ENCODE measurements around the gene ILK.

ILK gene

GRCh38 chr11:6576471-6577373 is 26.9 kb upstream of the ILK start:
- Histone ChIP-seq H3K4me1 (ENCODE audit: control insufficient read depth, insufficient read depth, low read length) (no peaks in the 10 kb centered on the region), H3K36me3 (ENCODE audit: control insufficient read depth, insufficient read depth, low read length) (no peaks in the 10 kb centered on the region), H3K9me3 (ENCODE audit: control insufficient read depth, insufficient read depth, low read length) (no peaks in the 10 kb centered on the region), H3K27ac (ENCODE audit: low read depth, low read length) (no peak overlapping the region), H3K4me3 (ENCODE audit: low read depth, low read length) (no peak overlapping the region), H3K27me3 (ENCODE audit: control insufficient read depth, insufficient read depth, low read length) (no peaks in the 10 kb centered on the region), H3K9ac (ENCODE audit: low read depth, low read length) (no peak overlapping the region)

GRCh38 chr11:6578134-6578533 is 25.4 kb upstream of the ILK start:
- Histone ChIP-seq H3K27ac (ENCODE audit: low read depth, low read length) (no peak overlapping the region), H3K9ac (ENCODE audit: low read depth, low read length) (no peak overlapping the region), H3K4me3 (ENCODE audit: low read depth, low read length) (no peak overlapping the region)

GRCh38 chr11:6579681-6580080 is 23.9 kb upstream of the ILK start:
- Histone ChIP-seq H3K9ac (ENCODE audit: low read depth, low read length) (no peak overlapping the region; the same call in 1 of the 2 replicates), H3K4me1 (ENCODE audit: control insufficient read depth, insufficient read depth, low read length) (no peaks in the 10 kb centered on the region), H3K27me3 (ENCODE audit: control insufficient read depth, insufficient read depth, low read length) (no peaks in the 10 kb centered on the region), H3K36me3 (ENCODE audit: control insufficient read depth, insufficient read depth, low read length) (no peaks in the 10 kb centered on the region), H3K27ac (ENCODE audit: low read depth, low read length) (no peak overlapping the region), H3K9me3 (ENCODE audit: control insufficient read depth, insufficient read depth, low read length) (0 out of 2 replicates have a peak, but pooled peaks cover 2% of the 10 kb centered on the region), H3K4me3 (ENCODE audit: low read depth, low read length) (no peak overlapping the region)

More at GRCh38 chr11:6578134-6578533, 25.4 kb upstream of the ILK start:
- Histone ChIP-seq H3K9me3 (ENCODE audit: control insufficient read depth, insufficient read depth, low read length) (no peaks in the 10 kb centered on the region), H3K36me3 (ENCODE audit: control insufficient read depth, insufficient read depth, low read length) (no peaks in the 10 kb centered on the region), H3K4me1 (ENCODE audit: control insufficient read depth, insufficient read depth, low read length) (no peaks in the 10 kb centered on the region), H3K27me3 (ENCODE audit: control insufficient read depth, insufficient read depth, low read length) (no peaks in the 10 kb centered on the region)

GRCh38 chr11:6583584-6583983 is 20.0 kb upstream of the ILK start:
- Histone ChIP-seq H3K27ac (ENCODE audit: low read depth, low read length) (no peak overlapping the region), H3K4me3 (ENCODE audit: low read depth, low read length) (no peak overlapping the region), H3K4me1 (ENCODE audit: control insufficient read depth, insufficient read depth, low read length) (0 out of 2 replicates have a peak, but pooled peaks cover 3% of the 10 kb centered on the region), H3K36me3 (ENCODE audit: control insufficient read depth, insufficient read depth, low read length) (no peaks in the 10 kb centered on the region), H3K27me3 (ENCODE audit: control insufficient read depth, insufficient read depth, low read length) (no peaks in the 10 kb centered on the region), H3K9ac (ENCODE audit: low read depth, low read length) (no peak overlapping the region), H3K9me3 (ENCODE audit: control insufficient read depth, insufficient read depth, low read length) (peaks cover 2% of the 10 kb centered on the region; the same call in 1 of the 2 replicates)

- Histone ChIP-seq H3K9me3 (ENCODE audit: control insufficient read depth, insufficient read depth, low read length) (peaks cover 2% of the 10 kb centered on the region; the same call in 1 of the 2 replicates), H3K9ac (ENCODE audit: low read depth, low read length) (no peak overlapping the region), H3K27me3 (ENCODE audit: control insufficient read depth, insufficient read depth, low read length) (no peaks in the 10 kb centered on the region), H3K4me3 (ENCODE audit: low read depth, low read length) (no peak overlapping the region), H3K27ac (ENCODE audit: low read depth, low read length) (no peak overlapping the region), H3K36me3 (ENCODE audit: control insufficient read depth, insufficient read depth, low read length) (no peaks in the 10 kb centered on the region), H3K4me1 (ENCODE audit: control insufficient read depth, insufficient read depth, low read length) (0 out of 2 replicates have a peak, but pooled peaks cover 3% of the 10 kb centered on the region)
Observed at GRCh38 chr11:6584528-6584927, 19.0 kb upstream of the ILK start.

GRCh38 chr11:6586434-6587359 is 16.9 kb upstream of the ILK start:
- H3K27me3 ChIP-seq (ENCODE audit: control insufficient read depth, insufficient read depth, low read length) = no peaks in the 10 kb centered on the region
- H3K9me3 ChIP-seq (ENCODE audit: control insufficient read depth, insufficient read depth, low read length) = peaks cover 2% of the 10 kb centered on the region; the same call in 1 of the 2 replicates
- no peak overlapping the region for H3K9ac ChIP-seq (ENCODE audit: low read depth, low read length)
- H3K4me3 ChIP-seq (ENCODE audit: low read depth, low read length) = no peak overlapping the region
- no peaks in the 10 kb centered on the region for H3K36me3 ChIP-seq (ENCODE audit: control insufficient read depth, insufficient read depth, low read length)
- no peak overlapping the region for H3K27ac ChIP-seq (ENCODE audit: low read depth, low read length)
- H3K4me1 ChIP-seq (ENCODE audit: control insufficient read depth, insufficient read depth, low read length) = 0 out of 2 replicates have a peak, but pooled peaks cover 3% of the 10 kb centered on the region

- H3K9me3 ChIP-seq (ENCODE audit: control insufficient read depth, insufficient read depth, low read length) = peaks cover 2% of the 10 kb centered on the region; the same call in 1 of the 2 replicates
- H3K27ac ChIP-seq (ENCODE audit: low read depth, low read length) = no peak overlapping the region
- H3K4me3 ChIP-seq (ENCODE audit: low read depth, low read length) = no peak overlapping the region
- no peaks in the 10 kb centered on the region for H3K27me3 ChIP-seq (ENCODE audit: control insufficient read depth, insufficient read depth, low read length)
- H3K9ac ChIP-seq (ENCODE audit: low read depth, low read length) = no peak overlapping the region
- no peaks in the 10 kb centered on the region for H3K36me3 ChIP-seq (ENCODE audit: control insufficient read depth, insufficient read depth, low read length)
- 0 out of 2 replicates have a peak, but pooled peaks cover 3% of the 10 kb centered on the region for H3K4me1 ChIP-seq (ENCODE audit: control insufficient read depth, insufficient read depth, low read length)
Observed at GRCh38 chr11:6587360-6587953, 16.1 kb upstream of the ILK start.

GRCh38 chr11:6588018-6588417 is 15.6 kb upstream of the ILK start:
- H3K27ac ChIP-seq (ENCODE audit: low read depth, low read length) = no peak overlapping the region
- no peak overlapping the region for H3K9ac ChIP-seq (ENCODE audit: low read depth, low read length)
- peaks cover 2% of the 10 kb centered on the region; the same call in 1 of the 2 replicates for H3K9me3 ChIP-seq (ENCODE audit: control insufficient read depth, insufficient read depth, low read length)
- H3K4me3 ChIP-seq (ENCODE audit: low read depth, low read length) = no peak overlapping the region
- no peaks in the 10 kb centered on the region for H3K27me3 ChIP-seq (ENCODE audit: control insufficient read depth, insufficient read depth, low read length)
- H3K4me1 ChIP-seq (ENCODE audit: control insufficient read depth, insufficient read depth, low read length) = 0 out of 2 replicates have a peak, but pooled peaks cover 3% of the 10 kb centered on the region
- H3K36me3 ChIP-seq (ENCODE audit: control insufficient read depth, insufficient read depth, low read length) = no peaks in the 10 kb centered on the region

- Histone ChIP-seq H3K9me3 (ENCODE audit: control insufficient read depth, insufficient read depth, low read length) (no peaks in the 10 kb centered on the region), H3K27ac (ENCODE audit: low read depth, low read length) (no peak overlapping the region), H3K4me1 (ENCODE audit: control insufficient read depth, insufficient read depth, low read length) (no peaks in the 10 kb centered on the region), H3K4me3 (ENCODE audit: low read depth, low read length) (no peak overlapping the region), H3K9ac (ENCODE audit: low read depth, low read length) (no peak overlapping the region), H3K27me3 (ENCODE audit: control insufficient read depth, insufficient read depth, low read length) (no peaks in the 10 kb centered on the region), H3K36me3 (ENCODE audit: control insufficient read depth, insufficient read depth, low read length) (peaks cover 26% of the 10 kb centered on the region)
Observed at GRCh38 chr11:6594142-6594768, 9.3 kb upstream of the ILK start.

GRCh38 chr11:6596239-6596877 is 7.2 kb upstream of the ILK start:
- H3K4me3 ChIP-seq (ENCODE audit: low read depth, low read length) = no peak overlapping the region
- peaks cover 47% of the 10 kb centered on the region for H3K36me3 ChIP-seq (ENCODE audit: control insufficient read depth, insufficient read depth, low read length)
- no peaks in the 10 kb centered on the region for H3K27me3 ChIP-seq (ENCODE audit: control insufficient read depth, insufficient read depth, low read length)
- H3K27ac ChIP-seq (ENCODE audit: low read depth, low read length) = no peak overlapping the region
- H3K9ac ChIP-seq (ENCODE audit: low read depth, low read length) = no peak overlapping the region
- no peaks in the 10 kb centered on the region for H3K9me3 ChIP-seq (ENCODE audit: control insufficient read depth, insufficient read depth, low read length)
- H3K4me1 ChIP-seq (ENCODE audit: control insufficient read depth, insufficient read depth, low read length) = no peaks in the 10 kb centered on the region
